Mesenchymal stem cell (in vitro differentiated cells and primary cell): ENCODE measurements around the gene MED10.

Experiments used
- DNase-seq: peaks from one replicate; pipeline ENCODE4 v3.0.0-alpha.2; 2013
- H2AFZ ChIP-seq: one replicate; pipeline ENCODE4 v1.6.1; 2013; ENCODE audit warnings: low read depth, mild to moderate bottlenecking, control low read depth, inconsistent platforms, low read length, moderate library complexity
- H2AK5ac ChIP-seq: 2 replicates; pipeline ENCODE4 v1.6.1; 2013; ENCODE audit warnings: low read length, moderate library complexity, mild to moderate bottlenecking, inconsistent platforms; ENCODE audit not compliant: severe bottlenecking
- H2BK120ac ChIP-seq: one replicate; pipeline ENCODE4 v1.6.1; 2013; ENCODE audit warnings: low read depth, mild to moderate bottlenecking, inconsistent platforms, low read length, moderate library complexity
- H2BK12ac ChIP-seq, 2 experiments: one replicate each; pipeline ENCODE4 v1.6.1; 2013; ENCODE audit warnings: inconsistent platforms in 2 of 2, low read length in 2 of 2, mild to moderate bottlenecking in 2 of 2, moderate library complexity in 2 of 2, control low read depth in 1 of 2
- H2BK15ac ChIP-seq: one replicate; pipeline ENCODE4 v1.6.1; 2013; ENCODE audit warnings: mild to moderate bottlenecking, low read depth, inconsistent platforms; ENCODE audit not compliant: poor library complexity, severe bottlenecking
- H2BK5ac ChIP-seq: 2 replicates; pipeline ENCODE4 v1.6.1; 2013; ENCODE audit warnings: low read depth, mild to moderate bottlenecking, low read length, control low read depth, inconsistent platforms; ENCODE audit not compliant: poor library complexity, severe bottlenecking
- H3K14ac ChIP-seq, 2 experiments: one replicate each; pipeline ENCODE4 v1.6.1; 2013; ENCODE audit warnings: inconsistent platforms in 2 of 2, low read length in 2 of 2, control low read depth in 1 of 2, mild to moderate bottlenecking in 1 of 2, moderate library complexity in 1 of 2
- H3K18ac ChIP-seq, 2 experiments: one replicate each; pipeline ENCODE4 v1.6.1; 2013; ENCODE audit warnings: inconsistent platforms in 2 of 2, low read length in 2 of 2, control low read depth in 1 of 2, low read depth in 1 of 2, mild to moderate bottlenecking in 1 of 2
- H3K23ac ChIP-seq, 2 experiments: one replicate each; pipeline ENCODE4 v1.6.1; 2013; ENCODE audit warnings: inconsistent platforms in 2 of 2, low read length in 2 of 2, mild to moderate bottlenecking in 2 of 2, moderate library complexity in 2 of 2, control low read depth in 1 of 2
- H3K27ac ChIP-seq: 2 replicates; pipeline ENCODE4 v1.5.1; 2013; ENCODE audit warnings: mild to moderate bottlenecking, moderate library complexity, low read length, control low read depth, inconsistent platforms; ENCODE audit not compliant: poor library complexity, severe bottlenecking
- H3K27me3 ChIP-seq, 2 experiments: 2 replicates each; pipeline versions ENCODE4 v1.6.1 to v1.7.0; 2013; ENCODE audit warnings: low read length in 2 of 2, mild to moderate bottlenecking in 2 of 2, moderate library complexity in 2 of 2, control low read depth in 1 of 2, inconsistent platforms in 1 of 2; ENCODE audit not compliant: control insufficient read depth in 1 of 2, insufficient read depth in 1 of 2
- H3K36me3 ChIP-seq, 2 experiments: 2 replicates each; pipeline versions ENCODE4 v1.6.1 to v1.7.0; 2013; ENCODE audit warnings: low read length in 2 of 2, control low read depth in 1 of 2, inconsistent platforms in 1 of 2, low read depth in 1 of 2, mild to moderate bottlenecking in 1 of 2; ENCODE audit not compliant: insufficient read depth in 2 of 2, control insufficient read depth in 1 of 2
- H3K4ac ChIP-seq, 2 experiments: one replicate each; pipeline ENCODE4 v1.6.1; 2013; ENCODE audit warnings: inconsistent platforms in 2 of 2, low read length in 2 of 2, mild to moderate bottlenecking in 2 of 2, moderate library complexity in 2 of 2, control low read depth in 1 of 2, low read depth in 1 of 2
- H3K4me1 ChIP-seq: 2 replicates; pipeline ENCODE4 v1.6.1; 2013; ENCODE audit warnings: low read depth, low read length, control low read depth; ENCODE audit not compliant: control insufficient read depth, insufficient read depth
- H3K4me2 ChIP-seq: 2 replicates; pipeline ENCODE4 v1.6.1; 2013; ENCODE audit warnings: low read length, mild to moderate bottlenecking, inconsistent platforms; ENCODE audit not compliant: poor library complexity, severe bottlenecking
- H3K4me3 ChIP-seq, 2 experiments: 2 replicates each; pipeline versions ENCODE4 v1.5.1 to v1.7.0; 2013; ENCODE audit warnings: low read length in 2 of 2, mild to moderate bottlenecking in 2 of 2, control low read depth in 1 of 2, low read depth in 1 of 2; ENCODE audit not compliant: insufficient read depth in 1 of 2
- H3K79me1 ChIP-seq: replicated peaks from 2 replicates; pipeline ENCODE4 v1.6.1; 2013; ENCODE audit warnings: mild to moderate bottlenecking, control low read depth, low read length, inconsistent platforms; ENCODE audit not compliant: poor library complexity, severe bottlenecking
- H3K9ac ChIP-seq: 2 replicates; pipeline ENCODE4 v1.7.0; 2013; ENCODE audit warnings: mild to moderate bottlenecking, low read length, moderate library complexity
- H3K9me3 ChIP-seq: 2 replicates; pipeline ENCODE4 v1.7.0; 2013; ENCODE audit warnings: mild to moderate bottlenecking, low read length; ENCODE audit not compliant: control insufficient read depth
- H4K8ac ChIP-seq: one replicate; pipeline ENCODE4 v1.6.1; 2013; ENCODE audit warnings: inconsistent platforms, mild to moderate bottlenecking, low read length, moderate library complexity
- H4K91ac ChIP-seq: one replicate; pipeline ENCODE4 v1.6.1; 2013; ENCODE audit warnings: mild to moderate bottlenecking, low read length, inconsistent platforms
- WGBS: methylation state at CpG from one replicate; pipeline ENCODE4 v1.1.7; 2013; ENCODE audit warnings: mixed read lengths; 5-methylcytosine and 5-hydroxymethylcytosine counted together

The MED10 gene

GRCh38 chr5:6373081-6373846 lies 5.1 kb downstream of the MED10 start:
- peaks cover 54 to 89% of the 10 kb centered on the region in 2 experiments for H3K36me3 ChIP-seq
- no peak overlapping the region for H2BK5ac ChIP-seq
- H3K79me1 ChIP-seq, result peaks cover 35% of the 10 kb centered on the region
- H3K4me1 ChIP-seq, result peaks cover 6% of the 10 kb centered on the region
- no peak overlapping the region for H3K4ac ChIP-seq
- no peak overlapping the region for H3K18ac ChIP-seq
- H3K27ac ChIP-seq, result no peak overlapping the region
- no peak overlapping the region for H2AK5ac ChIP-seq
- no peak overlapping the region for H3K14ac ChIP-seq
- H3K9me3 ChIP-seq, result no peaks in the 10 kb centered on the region
- no peak overlapping the region for H3K9ac ChIP-seq
- no peak overlapping the region for H3K4me2 ChIP-seq
- WGBS, result 97% methylated on average over 13 of the region's 17 CpGs
- H2AFZ ChIP-seq, result no peak overlapping the region
- H2BK12ac ChIP-seq, result no peak overlapping the region
- H2BK120ac ChIP-seq, result no peak overlapping the region
- no peak for DNase-seq
- no peak overlapping the region for H3K4me3 ChIP-seq
- H3K23ac ChIP-seq, result no peak overlapping the region
- no peaks in the 10 kb centered on the region for H3K27me3 ChIP-seq
- H2BK15ac ChIP-seq, result no peak overlapping the region
- H4K91ac ChIP-seq, result no peak overlapping the region
- peak overlapping the region; percentile 27 for H4K8ac ChIP-seq

- Histone ChIP-seq H3K36me3 (peaks cover 54 to 92% of the 10 kb centered on the region in 2 experiments), H3K9me3 (no peaks in the 10 kb centered on the region), H2BK120ac (no peak overlapping the region), H3K27ac (no peak overlapping the region), H4K91ac (no peak overlapping the region), H3K4me2 (no peak overlapping the region), H2AK5ac (no peak overlapping the region), H2AFZ (no peak overlapping the region), H3K18ac (no peak overlapping the region), H3K4me1 (peaks cover 4% of the 10 kb centered on the region), H4K8ac (no peak overlapping the region), H2BK15ac (no peak overlapping the region), H3K27me3 (no peaks in the 10 kb centered on the region), H3K79me1 (peaks cover 35% of the 10 kb centered on the region), H3K4me3 (no peak overlapping the region), H3K9ac (no peak overlapping the region), H2BK12ac (no peak overlapping the region), H3K23ac (no peak overlapping the region), H3K4ac (no peak overlapping the region), H2BK5ac (no peak overlapping the region), H3K14ac (no peak overlapping the region)
- DNase-seq, result no peak
- 93% methylated on average over 23 of the region's 23 CpGs for WGBS
Observed at GRCh38 chr5:6372251-6373080, 5.9 kb downstream of the MED10 start.

- Histone ChIP-seq H3K9ac (no peak overlapping the region), H3K4me1 (no peaks in the 10 kb centered on the region), H3K9me3 (no peaks in the 10 kb centered on the region), H3K4me2 (no peak overlapping the region), H4K91ac (no peak overlapping the region), H2AFZ (no peak overlapping the region), H2BK120ac (no peak overlapping the region), H3K27ac (no peak overlapping the region), H3K18ac (no peak overlapping the region), H3K23ac (no peak overlapping the region), H2BK15ac (no peak overlapping the region), H4K8ac (no peak overlapping the region), H2BK5ac (no peak overlapping the region), H2BK12ac (no peak overlapping the region), H2AK5ac (no peak overlapping the region), H3K36me3 (peaks cover 50 to 89% of the 10 kb centered on the region in 2 experiments), H3K79me1 (peaks cover 33% of the 10 kb centered on the region), H3K4ac (no peak overlapping the region), H3K4me3 (no peak overlapping the region), H3K27me3 (no peaks in the 10 kb centered on the region), H3K14ac (no peak overlapping the region)
- no peak for DNase-seq
- 97% methylated on average over 17 of the region's 19 CpGs for WGBS
Observed at GRCh38 chr5:6371079-6371810, 7.1 kb downstream of the MED10 start.

GRCh38 chr5:6370580-6370979 lies 7.8 kb downstream of the MED10 start:
- H4K91ac ChIP-seq, result no peak overlapping the region
- 86% methylated on average over 9 of the region's 13 CpGs for WGBS
- no peak overlapping the region for H2BK15ac ChIP-seq
- no peak overlapping the region for H3K4ac ChIP-seq
- no peak overlapping the region for H4K8ac ChIP-seq
- H3K23ac ChIP-seq, result no peak overlapping the region
- no peak overlapping the region for H3K4me2 ChIP-seq
- no peaks in the 10 kb centered on the region for H3K27me3 ChIP-seq
- no peak overlapping the region for H2AK5ac ChIP-seq
- no peak overlapping the region for H2BK5ac ChIP-seq
- no peak overlapping the region for H3K4me3 ChIP-seq
- H3K14ac ChIP-seq, result no peak overlapping the region
- H3K27ac ChIP-seq, result no peak overlapping the region
- DNase-seq, result no peak
- no peak overlapping the region for H2AFZ ChIP-seq
- no peaks in the 10 kb centered on the region for H3K4me1 ChIP-seq
- no peak overlapping the region for H2BK120ac ChIP-seq
- no peaks in the 10 kb centered on the region for H3K9me3 ChIP-seq
- no peak overlapping the region for H3K9ac ChIP-seq
- peaks cover 48 to 82% of the 10 kb centered on the region in 2 experiments for H3K36me3 ChIP-seq
- H3K18ac ChIP-seq, result no peak overlapping the region
- H3K79me1 ChIP-seq, result peaks cover 32% of the 10 kb centered on the region
- H2BK12ac ChIP-seq, result no peak overlapping the region
